A549 (cell line): ENCODE data around the gene RSAD1. TPM values are rescaled to one million over a fixed set of nuclear protein-coding genes. Genes with fewer than 3 reads are reported as not detected.

Experiments
- ATAC-seq, 2 experiments: fragments of 200-7000 bp in 1 of 2; fragments of >200 bp in 1 of 2; cut with Nextera tagmentation in 1 of 2; cut with Tn5 transposase in 1 of 2; 3 replicates each; pipeline versions ENCODE4 v1.8.0 to v1.9.1; 2018 to 2020; ENCODE audit warnings: mild to moderate bottlenecking in 1 of 2, moderate library complexity in 1 of 2
- CTCF ChIA-PET: fragments of 300-600 bp; sonication (Branson Sonifier 250); formaldehyde crosslinking; extraction: SDS; loops from one replicate; lab custom pipeline; 2021; ENCODE audit warnings: antibody characterized with exemption, inconsistent platforms; lab: Yijun Ruan, JAX
- POLR2A ChIA-PET: fragments of 350-600 bp; formaldehyde crosslinking; extraction: SDS; loops from one replicate; lab custom pipeline; 2021; ENCODE audit warnings: antibody characterized with exemption, inconsistent platforms; lab: Yijun Ruan, JAX
- DNase-seq, 2 experiments: peaks; one replicate each; pipeline versions ENCODE4 v3.0.0 to v3.0.0-alpha.2; 2011 to 2016; ENCODE audit warnings: low read depth in 1 of 2, low spot score in 1 of 2
- FAIRE-seq: peaks from 2 replicates; lab custom pipeline; 2011; peaks lifted over from hg19 to GRCh38; lab: Jason Lieb, UNC
- H3K27ac ChIP-seq, 2 experiments: fragments of >200 bp; sonication (Bioruptor Twin); formaldehyde crosslinking; 3 replicates each; pipeline ENCODE4 v1.5.1; 2016 to 2017
- H3K4me1 ChIP-seq: fragments of >200 bp; sonication (Bioruptor Twin); formaldehyde crosslinking; 3 replicates; pipeline ENCODE4 v1.6.1; 2016
- H3K4me2 ChIP-seq: fragments of >200 bp; sonication (Bioruptor Twin); formaldehyde crosslinking; 3 replicates; pipeline ENCODE4 v1.6.1; 2016
- H3K4me3 ChIP-seq: fragments of >200 bp; sonication (Bioruptor Twin); formaldehyde crosslinking; 3 replicates; pipeline ENCODE4 v1.5.1; 2016
- H3K9me3 ChIP-seq: fragments of >200 bp; sonication (Bioruptor Twin); formaldehyde crosslinking; 3 replicates; pipeline ENCODE4 v1.6.1; 2016
- BHLHE40 ChIP-seq: IDR thresholded peaks from 2 replicates; pipeline ENCODE4 v1.6.1; 2012; ENCODE audit warnings: low read depth, low read length, inconsistent platforms
- CBX2 ChIP-seq: fragments of 200-600 bp; sonication (generic); IDR thresholded peaks from 2 replicates; pipeline ENCODE4 v1.6.1; 2016; ENCODE audit warnings: low read depth, mild to moderate bottlenecking, borderline replicate concordance
- CEBPB ChIP-seq, 2 experiments: fragments of >200 bp in 1 of 2; sonication (Bioruptor Twin) in 1 of 2; formaldehyde crosslinking in 1 of 2; IDR thresholded peaks; 2 replicates each; pipeline ENCODE4 v1.6.1; 2012 to 2016
- CTCF ChIP-seq: fragments of >200 bp; sonication (Bioruptor Twin); formaldehyde crosslinking; IDR thresholded peaks from 3 replicates; pipeline ENCODE4 v1.5.1; 2016
- EHMT2 ChIP-seq: fragments of 200-600 bp; sonication (generic); IDR thresholded peaks from 2 replicates; pipeline ENCODE4 v1.6.1; 2016; ENCODE audit warnings: antibody characterized with exemption, low read depth, mild to moderate bottlenecking, moderate library complexity
- FOXS1 ChIP-seq: fragments of 250-450 bp; sonication (Bioruptor Pico); IDR thresholded peaks from 2 replicates; pipeline ENCODE4 v1.5.0; 2020; ENCODE audit warnings: mild to moderate bottlenecking, moderate library complexity
- GATA3 ChIP-seq: IDR thresholded peaks from 2 replicates; pipeline ENCODE4 v1.6.1; 2012; ENCODE audit warnings: borderline replicate concordance
- HDAC2 ChIP-seq: fragments of 200-600 bp; sonication (generic); IDR thresholded peaks from 2 replicates; pipeline ENCODE4 v1.6.1; 2016
- KDM5A ChIP-seq: fragments of 200-600 bp; sonication (generic); IDR thresholded peaks from 2 replicates; pipeline ENCODE4 v1.6.1; 2016; ENCODE audit warnings: antibody characterized with exemption, mild to moderate bottlenecking
- MAX ChIP-seq: IDR thresholded peaks from 2 replicates; pipeline ENCODE4 v1.6.1; 2012
- NPAS2 ChIP-seq: fragments of 250-450 bp; sonication (Bioruptor Pico); IDR thresholded peaks from 2 replicates; pipeline ENCODE4 v1.8.0; 2022; ENCODE audit warnings: mild to moderate bottlenecking, moderate library complexity, borderline replicate concordance
- NR3C1 ChIP-seq: fragments of >200 bp; sonication (Bioruptor Twin); formaldehyde crosslinking; IDR thresholded peaks from 3 replicates; pipeline ENCODE4 v1.6.1; 2017
- PHF8 ChIP-seq: fragments of 200-600 bp; sonication (generic); IDR thresholded peaks from 2 replicates; pipeline ENCODE4 v1.6.1; 2016; ENCODE audit warnings: low read depth, mild to moderate bottlenecking, antibody characterized with exemption, moderate library complexity, borderline replicate concordance
- POLR2A ChIP-seq: IDR thresholded peaks from 2 replicates; pipeline ENCODE4 v1.6.1; 2012; ENCODE audit warnings: mild to moderate bottlenecking, low read length
- RARB ChIP-seq: fragments of 250-450 bp; sonication (Bioruptor Pico); IDR thresholded peaks from 2 replicates; pipeline ENCODE4 v1.8.0; 2021; ENCODE audit warnings: mild to moderate bottlenecking, moderate library complexity
- RCOR1 ChIP-seq: fragments of 150-350 bp; IDR thresholded peaks from 2 replicates; pipeline ENCODE4 v1.6.1; 2014; ENCODE audit warnings: antibody characterized with exemption, low read length, low read depth
- ZC3H11A ChIP-seq: fragments of 450-650 bp; IDR thresholded peaks from 2 replicates; pipeline ENCODE4 v1.6.1; 2014; ENCODE audit warnings: antibody characterized with exemption, mild to moderate bottlenecking
- ZSCAN20 ChIP-seq: fragments of 250-450 bp; sonication (Bioruptor Pico); IDR thresholded peaks from 2 replicates; pipeline ENCODE4 v1.8.0; 2022; ENCODE audit warnings: mild to moderate bottlenecking, moderate library complexity
- WGBS: methylation state at CpG from one replicate; pipeline ENCODE4 v1.1.6; 2017; ENCODE audit errors: missing lambda C conversion rate; 5-methylcytosine and 5-hydroxymethylcytosine counted together
- polyA plus RNA-seq, 4 experiments: library from polyadenylated mRNA; depleted of rRNA in 3 of 4; stranded (reverse); fragments of >200 nt; fragmentation: RNase III in 1 of 4; extraction: RNeasy Plus Mini Kit Qiagen cat#74134 plus additional on column Dnase treatment in 1 of 4; gene quantifications; 2 replicates in 3 of 4; 3 replicates in 1 of 4; pipeline ENCODE4 v1.2.3, GENCODE V29; 2011 to 2017

Gene RSAD1
- polyA plus RNA-seq, 2 of the 4 experiments (the other 2 are of a cell fraction): 38.2 to 42.0 TPM

GRCh38 chr17:50533720-50534148 lies 55.1 kb downstream of the RSAD1 start:
- Histone ChIP-seq H3K4me1 (peaks cover 32% of the 10 kb centered on the region), H3K4me2 (peak overlapping the region; percentile 83), H3K4me3 (peak overlapping the region; percentile 15; the same call in 1 of the 3 replicates), H3K27ac (peak overlapping the region; percentile 38 to 81; a peak in 4 of 6 replicates), H3K9me3 (no peaks in the 10 kb centered on the region)
- FAIRE-seq (peak; percentile 59), DNase-seq (no peak), ATAC-seq (peak; percentile 44 to 60)
- TF ChIP-seq CEBPB (IDR thresholded peaks at IDR 0.05): no peak
- ChIA-PET POLR2A (interaction anchor here (0.8 kb wide), 1 partner anchor 9 kb away, joined by 3 read pairs; no protein-coding TSS in a partner anchor), CTCF (interaction anchor here (0.8 to 7.9 kb wide), 11 partner anchors 9 to 229 kb away, joined by 3 to 48 read pairs (median 4); no protein-coding TSS in a partner anchor)
- WGBS: 22% methylated on average over 17 of the region's 17 CpGs

- DNase-seq (peak; percentile 39 to 81), ATAC-seq (peak; percentile 77 to 86), FAIRE-seq (no peak)
- Histone ChIP-seq H3K27ac (peak overlapping the region; percentile 38 to 81; a peak in 4 of 6 replicates), H3K4me3 (peak overlapping the region; percentile 15; the same call in 1 of the 3 replicates), H3K4me1 (peaks cover 34% of the 10 kb centered on the region), H3K4me2 (peak overlapping the region; percentile 83), H3K9me3 (no peaks in the 10 kb centered on the region)
- 76% methylated on average over 16 of the region's 24 CpGs for WGBS
- TF ChIP-seq KDM5A: no peak
- TF ChIP-seq PHF8: no peak
- TF ChIP-seq GATA3: 0 out of 2 replicates have a peak, but pooled peaks have one; percentile 5
- no peak for TF ChIP-seq NR3C1
- no peak for TF ChIP-seq NPAS2 (CRISPR knock-in tag)
- TF ChIP-seq CTCF: peak; percentile 23; the same call in 1 of the 3 replicates
- POLR2A ChIA-PET: no interaction called here
- CTCF ChIA-PET: interaction anchor here (0.8 to 7.9 kb wide), 9 partner anchors 10 to 228 kb away, joined by 3 to 48 read pairs (median 3); no protein-coding TSS in a partner anchor
Measured at GRCh38 chr17:50534222-50534978, 55.7 kb downstream of the RSAD1 start.

- H3K4me1 ChIP-seq: peaks cover 36% of the 10 kb centered on the region
- no peak overlapping the region; the same call in 2 of the 3 replicates for H3K4me2 ChIP-seq
- 91% methylated on average over 2 of the region's 2 CpGs for WGBS
- ChIA-PET CTCF (interaction anchor here (1.1 to 23.7 kb wide), 6 partner anchors 10 to 161 kb away, joined by 3 to 753 read pairs (median 5); partner anchors contain the start of gene ANKRD40), POLR2A (no interaction called here)
- H3K9me3 ChIP-seq: no peaks in the 10 kb centered on the region
- ATAC-seq (no peak), FAIRE-seq (no peak), DNase-seq (no peak)
- peak overlapping the region in 1 of 2 experiments; percentile 81; a peak in 2 of 6 replicates for H3K27ac ChIP-seq
- TF ChIP-seq CEBPB (IDR thresholded peaks at IDR 0.05) (no peak), RCOR1 (no peak), CBX2 (no peak), MAX (no peak), FOXS1 (CRISPR knock-in tag) (no peak), ZSCAN20 (CRISPR knock-in tag) (no peak), HDAC2 (no peak), RARB (CRISPR knock-in tag) (no peak), BHLHE40 (no peak), EHMT2 (no peak), POLR2A (no peak), ZC3H11A (no peak)
- no peak overlapping the region for H3K4me3 ChIP-seq
Measured at GRCh38 chr17:50534979-50535326, 56.3 kb downstream of the RSAD1 start.
